HL-60 (cell line): ENCODE data around the gene CORO2A.

Source experiments
- DNase-seq, 2 experiments: peaks; one replicate each; pipeline ENCODE4 v3.0.0-alpha.2; 2010 to 2020; ENCODE audit warnings: low read depth in 1 of 2, low spot score in 1 of 2
- H3K27ac ChIP-seq: fragments of 250-450 bp; sonication (Bioruptor Pico); replicated peaks from 2 replicates; pipeline ENCODE4 v1.5.1; 2020; ENCODE audit warnings: mild to moderate bottlenecking, moderate library complexity
- H3K27me3 ChIP-seq: fragments of 250-450 bp; sonication (Bioruptor Pico); 2 replicates; pipeline ENCODE4 v1.5.1; 2021; ENCODE audit warnings: mild to moderate bottlenecking, moderate library complexity; ENCODE audit not compliant: insufficient read depth, poor library complexity, severe bottlenecking
- H3K4me3 ChIP-seq: replicated peaks from 2 replicates; pipeline ENCODE4 v1.5.1; 2011; ENCODE audit warnings: mild to moderate bottlenecking, control low read depth, low read length; ENCODE audit not compliant: insufficient read depth
- GABPA ChIP-seq: IDR thresholded peaks from 2 replicates; pipeline ENCODE4 v1.6.1; 2012; ENCODE audit warnings: low read depth
- POLR2AphosphoS5 ChIP-seq: IDR thresholded peaks from 2 replicates; pipeline ENCODE4 v1.6.1; 2012; ENCODE audit warnings: low read depth
- SPI1 ChIP-seq: IDR thresholded peaks from 2 replicates; pipeline ENCODE4 v1.6.1; 2012; ENCODE audit warnings: low read depth, mild to moderate bottlenecking, borderline replicate concordance
- TF ChIP-seq, protein P1 (sequence below): IDR thresholded peaks from one replicate; pipeline ENCODE4 v1.5.1; 2011; ENCODE audit warnings: low read length, control low read depth, inconsistent platforms; ENCODE audit not compliant: insufficient read depth
- TF ChIP-seq, protein P2 (sequence below): IDR thresholded peaks from 2 replicates; pipeline ENCODE4 v1.6.1; 2012; ENCODE audit warnings: low read depth; ENCODE audit not compliant: insufficient replicate concordance

CORO2A gene

DNA sequence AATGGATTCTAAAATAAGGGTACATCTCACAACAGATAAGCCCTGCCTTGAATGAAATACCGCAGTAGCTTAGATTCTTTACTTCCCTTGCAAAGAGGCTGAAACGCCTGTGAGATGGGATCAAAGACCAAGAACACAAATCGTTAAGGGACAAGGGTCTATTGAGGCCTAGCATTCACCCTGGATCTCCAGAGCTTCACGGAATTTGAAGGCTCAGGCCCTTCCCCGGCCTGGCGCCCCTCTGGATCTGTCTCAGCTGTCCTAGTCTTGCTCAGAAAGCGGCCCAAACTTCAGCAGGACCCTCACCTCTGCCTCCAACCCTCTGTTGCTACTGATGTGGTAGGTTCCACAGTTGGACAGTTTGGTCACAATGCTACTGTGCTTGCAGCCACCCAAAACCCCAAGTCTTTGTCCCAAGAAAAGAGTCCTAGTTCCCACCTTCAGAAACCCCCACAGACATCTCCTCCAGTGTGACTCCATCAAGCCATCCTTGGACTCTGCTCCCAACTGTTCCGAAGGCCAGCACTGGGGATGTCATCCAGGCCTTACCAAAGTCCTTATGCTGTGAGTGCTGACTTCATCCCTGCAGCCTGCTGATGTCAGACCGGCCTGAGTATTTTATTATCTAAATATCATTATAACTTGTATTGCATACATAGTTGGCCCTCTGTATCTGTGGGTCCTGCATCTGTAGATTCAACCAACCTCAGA, 9.4 kb downstream of the CORO2A start:
- Histone ChIP-seq H3K4me3 (peak overlapping the region; percentile 59), H3K27me3 (no peaks in the 10 kb centered on the region), H3K27ac (peak overlapping the region; percentile 88)
- TF ChIP-seq, protein P1, sequence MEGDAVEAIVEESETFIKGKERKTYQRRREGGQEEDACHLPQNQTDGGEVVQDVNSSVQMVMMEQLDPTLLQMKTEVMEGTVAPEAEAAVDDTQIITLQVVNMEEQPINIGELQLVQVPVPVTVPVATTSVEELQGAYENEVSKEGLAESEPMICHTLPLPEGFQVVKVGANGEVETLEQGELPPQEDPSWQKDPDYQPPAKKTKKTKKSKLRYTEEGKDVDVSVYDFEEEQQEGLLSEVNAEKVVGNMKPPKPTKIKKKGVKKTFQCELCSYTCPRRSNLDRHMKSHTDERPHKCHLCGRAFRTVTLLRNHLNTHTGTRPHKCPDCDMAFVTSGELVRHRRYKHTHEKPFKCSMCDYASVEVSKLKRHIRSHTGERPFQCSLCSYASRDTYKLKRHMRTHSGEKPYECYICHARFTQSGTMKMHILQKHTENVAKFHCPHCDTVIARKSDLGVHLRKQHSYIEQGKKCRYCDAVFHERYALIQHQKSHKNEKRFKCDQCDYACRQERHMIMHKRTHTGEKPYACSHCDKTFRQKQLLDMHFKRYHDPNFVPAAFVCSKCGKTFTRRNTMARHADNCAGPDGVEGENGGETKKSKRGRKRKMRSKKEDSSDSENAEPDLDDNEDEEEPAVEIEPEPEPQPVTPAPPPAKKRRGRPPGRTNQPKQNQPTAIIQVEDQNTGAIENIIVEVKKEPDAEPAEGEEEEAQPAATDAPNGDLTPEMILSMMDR = no peak
- TF ChIP-seq GABPA (no peak), SPI1 (no peak), POLR2AphosphoS5 (no peak)
- TF ChIP-seq, protein P2, sequence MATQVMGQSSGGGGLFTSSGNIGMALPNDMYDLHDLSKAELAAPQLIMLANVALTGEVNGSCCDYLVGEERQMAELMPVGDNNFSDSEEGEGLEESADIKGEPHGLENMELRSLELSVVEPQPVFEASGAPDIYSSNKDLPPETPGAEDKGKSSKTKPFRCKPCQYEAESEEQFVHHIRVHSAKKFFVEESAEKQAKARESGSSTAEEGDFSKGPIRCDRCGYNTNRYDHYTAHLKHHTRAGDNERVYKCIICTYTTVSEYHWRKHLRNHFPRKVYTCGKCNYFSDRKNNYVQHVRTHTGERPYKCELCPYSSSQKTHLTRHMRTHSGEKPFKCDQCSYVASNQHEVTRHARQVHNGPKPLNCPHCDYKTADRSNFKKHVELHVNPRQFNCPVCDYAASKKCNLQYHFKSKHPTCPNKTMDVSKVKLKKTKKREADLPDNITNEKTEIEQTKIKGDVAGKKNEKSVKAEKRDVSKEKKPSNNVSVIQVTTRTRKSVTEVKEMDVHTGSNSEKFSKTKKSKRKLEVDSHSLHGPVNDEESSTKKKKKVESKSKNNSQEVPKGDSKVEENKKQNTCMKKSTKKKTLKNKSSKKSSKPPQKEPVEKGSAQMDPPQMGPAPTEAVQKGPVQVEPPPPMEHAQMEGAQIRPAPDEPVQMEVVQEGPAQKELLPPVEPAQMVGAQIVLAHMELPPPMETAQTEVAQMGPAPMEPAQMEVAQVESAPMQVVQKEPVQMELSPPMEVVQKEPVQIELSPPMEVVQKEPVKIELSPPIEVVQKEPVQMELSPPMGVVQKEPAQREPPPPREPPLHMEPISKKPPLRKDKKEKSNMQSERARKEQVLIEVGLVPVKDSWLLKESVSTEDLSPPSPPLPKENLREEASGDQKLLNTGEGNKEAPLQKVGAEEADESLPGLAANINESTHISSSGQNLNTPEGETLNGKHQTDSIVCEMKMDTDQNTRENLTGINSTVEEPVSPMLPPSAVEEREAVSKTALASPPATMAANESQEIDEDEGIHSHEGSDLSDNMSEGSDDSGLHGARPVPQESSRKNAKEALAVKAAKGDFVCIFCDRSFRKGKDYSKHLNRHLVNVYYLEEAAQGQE = no peak
- no peak for DNase-seq

DNA sequence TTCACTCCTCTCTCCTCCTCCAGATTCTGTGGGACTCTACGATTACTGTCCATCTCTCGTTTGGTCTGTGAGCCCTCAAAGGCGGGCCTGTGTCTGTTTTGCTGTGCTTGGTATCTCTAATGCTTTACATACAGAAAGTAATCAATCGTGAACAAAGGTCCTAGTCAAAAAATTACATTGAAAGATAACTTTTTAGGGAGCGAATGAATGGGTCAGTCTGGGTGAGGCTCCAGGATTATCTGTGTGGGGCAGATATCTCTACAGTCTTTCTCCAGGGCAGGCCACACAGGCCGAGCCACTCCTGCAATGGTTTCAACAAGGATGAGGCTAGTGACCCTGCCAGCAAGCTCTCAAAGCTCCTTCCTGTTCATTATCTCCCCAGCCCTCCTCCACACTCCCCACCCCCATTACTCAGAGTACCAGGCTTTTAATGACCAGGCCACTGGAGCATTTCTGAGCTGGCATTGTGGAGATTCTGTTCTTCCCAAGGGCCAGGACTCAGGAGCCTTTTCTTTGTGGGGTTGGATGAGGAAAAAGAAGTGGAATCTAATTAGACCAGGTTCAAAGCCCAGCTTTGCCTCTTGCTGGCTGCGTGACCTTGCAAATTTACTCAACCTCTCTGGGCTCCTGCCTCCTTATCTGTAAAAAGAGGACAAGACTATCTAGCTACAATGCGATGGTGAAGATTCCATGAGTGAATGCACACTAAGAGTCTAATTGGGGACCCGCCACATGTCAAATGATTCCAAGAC, 10.2 kb downstream of the CORO2A start:
- TF ChIP-seq, protein P2 = no peak
- no peak for TF ChIP-seq GABPA
- no peak for TF ChIP-seq POLR2AphosphoS5
- no peak for TF ChIP-seq SPI1
- TF ChIP-seq, protein P1 = no peak
- DNase-seq = peak in 1 of 2 experiments; percentile 54
- Histone ChIP-seq H3K4me3 (peak overlapping the region; percentile 59), H3K27me3 (no peaks in the 10 kb centered on the region), H3K27ac (peak overlapping the region; percentile 88)

DNA sequence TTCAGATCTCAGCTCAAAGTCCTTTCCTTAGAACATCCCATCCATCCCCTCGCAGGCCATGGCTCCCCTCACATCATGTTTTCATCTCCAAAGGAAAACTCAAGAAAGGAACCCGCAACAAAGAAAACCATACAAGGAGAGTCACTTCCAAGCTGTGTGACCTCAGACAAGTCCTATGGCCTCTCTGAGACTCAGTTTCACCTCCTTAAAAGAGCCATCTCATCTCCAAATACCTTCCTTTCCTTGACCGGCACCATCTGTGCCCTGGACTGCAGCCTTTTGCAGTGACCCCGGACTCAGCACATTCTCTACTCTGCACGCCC, 10.7 kb downstream of the CORO2A start:
- peak overlapping the region; percentile 88 for H3K27ac ChIP-seq
- H3K27me3 ChIP-seq = no peaks in the 10 kb centered on the region
- TF ChIP-seq, protein P2 = no peak
- TF ChIP-seq, protein P1 = no peak
- TF ChIP-seq GABPA (no peak), SPI1 (no peak), POLR2AphosphoS5 (no peak)
- DNase-seq = no peak
- peak overlapping the region; percentile 59 for H3K4me3 ChIP-seq
